Inferior parietal cortex (tissue), 1 donor: Measurements from ENCODE around the gene AZGP1.
A peak's percentile ranks its signal among the peaks of the same experiment; 100 is the strongest.
"Not testable (repeated sequence)": the region's sequence is repeated elsewhere in the genome, so short reads cannot be mapped to it uniquely, and the experiment has no call there.

Experiments
- DNase-seq: peaks from one replicate; pipeline ENCODE4 v3.0.0-alpha.2; 2016; ENCODE audit errors: extremely low spot score

The AZGP1 gene

GRCh38 chr7:99997545-99998137, 21.8 kb upstream of the AZGP1 start:
- no peak for DNase-seq

- no peak for DNase-seq
Measured at GRCh38 chr7:99996755-99997544, 21.1 kb upstream of the AZGP1 start.

DNA sequence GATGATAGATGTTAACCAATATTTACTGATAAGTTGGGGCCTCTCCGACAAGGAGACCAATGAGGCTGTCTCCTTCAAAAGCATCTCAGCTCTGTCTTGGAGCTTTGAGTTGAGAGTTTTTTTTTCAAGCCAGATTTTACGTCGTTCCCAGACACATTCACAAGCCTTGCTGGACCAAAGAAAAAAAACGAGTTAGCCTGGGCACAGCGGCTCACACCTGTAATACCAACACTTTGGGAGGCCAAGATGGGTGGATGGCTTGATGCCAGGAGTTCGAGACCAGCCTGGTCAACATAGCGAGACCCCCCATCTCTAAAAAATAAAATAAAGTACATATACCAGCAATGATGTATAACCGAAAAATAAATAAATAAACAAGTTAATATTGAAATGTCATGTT, 19.0 kb upstream of the AZGP1 start:
- no peak for DNase-seq

- DNase-seq = no peak
Measured at GRCh38 chr7:99992330-99993038, 16.7 kb upstream of the AZGP1 start.

DNA sequence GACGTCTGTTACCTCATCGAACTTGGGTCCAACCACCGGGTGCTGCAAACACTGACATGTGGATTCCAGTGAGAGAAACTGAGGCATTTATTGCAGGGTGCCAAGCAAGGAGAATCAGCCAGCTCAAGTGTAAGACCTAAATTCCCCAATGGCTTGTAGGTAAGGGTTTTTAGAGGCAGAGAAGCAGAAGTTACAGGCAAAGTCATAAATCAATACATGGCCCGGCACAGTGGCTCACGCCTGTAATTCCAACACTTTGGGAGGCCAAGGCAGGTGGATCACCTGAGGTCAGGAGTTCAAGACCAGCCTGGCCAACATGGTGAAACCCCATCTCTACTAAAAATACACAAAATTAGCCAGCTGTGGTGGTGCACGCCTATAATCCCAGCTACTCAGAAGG, 15.7 kb upstream of the AZGP1 start:
- DNase-seq = not testable (repeated sequence)

- DNase-seq = no peak
Measured at GRCh38 chr7:99990460-99990852, 14.6 kb upstream of the AZGP1 start.

- no peak for DNase-seq
Measured at GRCh38 chr7:99987846-99988245, 12.0 kb upstream of the AZGP1 start.

DNA sequence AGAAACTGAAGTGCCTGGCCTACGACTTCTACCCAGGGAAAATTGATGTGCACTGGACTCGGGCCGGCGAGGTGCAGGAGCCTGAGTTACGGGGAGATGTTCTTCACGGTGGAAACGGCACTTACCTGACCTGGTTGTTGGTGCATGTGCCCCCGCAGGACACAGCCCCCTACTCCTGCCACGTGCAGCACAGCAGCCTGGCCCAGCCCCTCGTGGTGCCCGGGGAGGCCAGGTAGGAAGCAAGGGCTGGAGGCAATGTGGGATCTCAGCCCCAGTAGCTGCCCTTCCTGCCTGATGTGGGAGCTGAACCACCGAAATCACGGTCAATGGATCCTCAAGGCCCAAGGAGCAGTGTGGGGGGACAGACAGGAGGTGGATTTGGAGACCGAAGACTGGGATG, 11.5 kb upstream of the AZGP1 start:
- DNase-seq = not testable (repeated sequence)

GRCh38 chr7:99984593-99984992, 8.8 kb upstream of the AZGP1 start:
- DNase-seq = no peak

GRCh38 chr7:99981066-99981465, 5.2 kb upstream of the AZGP1 start:
- DNase-seq = not testable (repeated sequence)

GRCh38 chr7:99980448-99980872, 4.6 kb upstream of the AZGP1 start:
- DNase-seq = not testable (repeated sequence)

- DNase-seq = peak; percentile 60
Measured at GRCh38 chr7:99979814-99980225, 4.0 kb upstream of the AZGP1 start.

- DNase-seq = no peak
Measured at GRCh38 chr7:99976626-99977025, 795 bp upstream of the AZGP1 start.

- DNase-seq = no peak
Measured at GRCh38 chr7:99974681-99975080, 1.1 kb downstream of the AZGP1 start.

DNA sequence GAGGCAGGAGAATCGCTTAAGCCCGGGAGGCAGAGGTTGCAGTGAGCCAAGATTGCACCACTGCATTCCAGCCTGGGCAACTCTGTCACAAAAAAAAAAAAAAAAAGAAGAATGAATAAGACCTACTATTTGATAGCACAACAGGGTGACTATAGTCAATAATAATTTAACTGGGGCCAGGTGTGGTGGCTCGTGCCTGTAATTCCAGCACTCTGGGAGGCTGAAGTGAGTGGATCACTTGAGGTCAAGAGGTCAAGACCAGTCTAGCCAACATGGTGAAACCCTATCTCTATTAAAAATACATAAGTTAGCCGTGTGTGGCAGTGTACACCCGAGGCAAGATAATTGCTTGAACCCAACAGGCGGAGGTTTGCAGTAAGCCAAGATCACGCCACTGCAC, 2.0 kb downstream of the AZGP1 start:
- DNase-seq = not testable (repeated sequence)

GRCh38 chr7:99971242-99971641, 4.6 kb downstream of the AZGP1 start:
- no peak for DNase-seq

DNA sequence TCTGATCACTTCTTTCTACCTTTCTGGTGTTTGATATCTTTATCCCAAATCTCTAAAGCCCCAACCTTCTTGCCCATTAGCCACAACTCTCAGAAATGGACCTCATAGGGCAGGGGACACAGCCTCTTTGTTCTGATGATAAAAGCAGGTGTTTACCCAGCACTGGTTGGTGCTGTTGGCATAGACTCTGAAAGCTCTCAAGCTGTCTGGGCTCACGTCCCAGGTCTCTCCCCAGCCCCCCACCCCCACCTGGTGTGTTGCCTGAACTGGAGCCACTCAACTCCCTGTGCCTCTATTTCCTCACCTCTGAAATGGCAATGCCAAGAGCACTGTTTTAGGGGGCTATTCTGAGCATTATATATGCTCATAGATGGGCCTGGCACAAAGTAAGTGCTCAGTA, 6.0 kb downstream of the AZGP1 start:
- not testable (repeated sequence) for DNase-seq

- DNase-seq = no peak
Measured at GRCh38 chr7:99969298-99969697, 6.5 kb downstream of the AZGP1 start.

DNA sequence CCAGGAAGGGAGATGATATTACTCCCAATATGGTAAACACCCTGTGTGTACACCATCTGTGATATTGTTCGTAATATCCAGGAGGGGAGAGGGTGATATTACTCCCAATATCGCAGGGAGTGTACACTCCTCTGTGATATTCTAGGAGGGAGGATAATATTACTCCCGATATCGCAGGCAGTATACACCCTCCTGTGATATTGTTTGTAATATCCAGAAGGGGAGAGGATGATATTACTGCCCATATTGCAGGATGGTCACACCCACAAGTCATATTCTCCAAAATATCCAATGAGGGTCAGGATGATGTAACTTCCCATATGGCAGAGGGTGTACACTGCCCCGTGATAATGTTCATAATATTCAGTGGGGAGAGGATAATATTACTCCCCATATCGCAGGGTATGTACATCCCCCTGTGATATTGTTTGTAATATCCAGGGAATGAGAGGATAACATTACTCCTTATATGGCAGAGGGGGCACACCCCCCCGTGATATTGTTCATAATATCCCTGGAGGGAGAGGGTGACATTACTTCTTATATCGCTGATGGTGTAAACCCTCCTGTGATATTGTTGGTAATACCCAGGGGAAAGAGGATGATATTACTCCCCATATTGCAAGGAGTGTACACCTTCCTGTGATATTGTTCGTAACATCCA, 17.1 kb downstream of the AZGP1 start:
- no peak for DNase-seq

DNA sequence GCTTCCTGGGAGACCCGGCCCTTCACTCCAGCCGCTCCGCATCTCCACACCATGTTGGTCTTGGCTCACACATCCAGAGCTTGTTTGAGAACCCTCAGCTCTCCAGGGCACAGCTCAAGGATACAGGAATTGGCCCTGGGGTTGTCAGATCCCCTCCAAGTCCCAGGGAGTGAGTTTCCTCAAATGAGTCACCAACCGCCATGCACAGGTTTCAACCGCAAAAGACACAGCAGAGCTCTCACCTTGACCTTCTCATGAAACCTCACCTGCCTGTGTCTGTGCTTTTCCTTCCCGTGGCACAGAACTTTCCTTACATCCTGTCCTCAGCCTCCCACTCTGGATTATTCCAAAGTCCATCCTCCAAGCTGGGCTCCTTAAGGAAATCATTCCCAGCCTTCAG, 20.6 kb downstream of the AZGP1 start:
- no peak for DNase-seq

DNA sequence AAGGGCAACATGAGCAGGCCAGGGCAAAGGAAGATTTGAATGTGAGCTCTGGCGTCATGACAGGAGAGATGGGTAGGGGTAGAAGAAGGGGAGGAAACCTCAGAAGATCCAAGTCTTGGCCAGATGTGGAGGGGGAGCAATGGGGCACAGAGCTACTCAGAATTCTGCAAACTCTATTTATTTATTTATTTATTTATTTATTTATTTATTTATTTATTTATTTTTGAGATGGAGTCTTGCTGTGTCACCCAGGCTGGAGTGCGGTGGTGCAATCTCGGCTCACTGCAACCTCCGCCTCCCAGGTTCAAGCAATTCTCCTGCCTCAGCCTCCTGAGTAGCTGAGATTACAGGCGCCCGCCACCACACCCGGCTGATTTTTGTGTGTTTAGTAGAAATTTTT, 21.2 kb downstream of the AZGP1 start:
- DNase-seq = not testable (repeated sequence)

DNA sequence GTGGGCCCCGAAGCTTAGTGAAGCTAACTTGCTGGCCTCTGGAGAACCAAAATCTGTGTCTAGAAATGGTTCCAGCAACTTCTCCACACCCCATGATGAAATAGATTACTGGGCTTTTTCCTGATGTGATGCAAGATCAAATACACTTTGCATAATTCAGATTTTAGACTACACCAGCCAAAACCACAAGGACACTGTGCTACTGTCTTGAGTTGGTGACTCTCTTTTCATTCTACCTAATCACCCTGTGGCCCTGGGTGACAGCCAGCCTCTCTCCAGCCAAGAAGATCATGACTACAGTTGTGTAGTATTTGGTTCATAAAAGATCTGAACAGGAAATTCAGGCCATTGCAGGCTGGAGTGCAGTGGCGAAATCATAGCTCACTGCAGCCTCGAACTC, 22.2 kb downstream of the AZGP1 start:
- DNase-seq = no peak
